ENCODE results near the gene PRR33.

Gene PRR33

GRCh38 chr11:1845561-1846452 is 45.9 kb downstream of the PRR33 start:
- no peak for DNase-seq

- no peak for DNase-seq
Measured at GRCh38 chr11:1845095-1845429, 46.6 kb downstream of the PRR33 start.

- DNase-seq = peak; percentile 66
Measured at GRCh38 chr11:1844221-1845094, 47.2 kb downstream of the PRR33 start.

GRCh38 chr11:1843796-1844195 is 47.9 kb downstream of the PRR33 start:
- no peak for DNase-seq

GRCh38 chr11:1843098-1843473 is 48.6 kb downstream of the PRR33 start:
- DNase-seq = no peak

GRCh38 chr11:1842149-1843097 is 49.3 kb downstream of the PRR33 start:
- no peak for DNase-seq

- no peak for DNase-seq
Measured at GRCh38 chr11:1841511-1842148, 50.1 kb downstream of the PRR33 start.

GRCh38 chr11:1840780-1841480 is 50.8 kb downstream of the PRR33 start:
- no peak for DNase-seq

GRCh38 chr11:1839924-1840779 is 51.5 kb downstream of the PRR33 start:
- peak; percentile 89 for DNase-seq

GRCh38 chr11:1839204-1839923 is 52.3 kb downstream of the PRR33 start:
- DNase-seq = no peak

- DNase-seq = no peak
Measured at GRCh38 chr11:1838426-1839144, 53.1 kb downstream of the PRR33 start, which contains the start of gene TNNI2. Gene TNNI2 (plus strand): TSS chr11:1838981. CDS start chr11:1839697, 716 bp downstream.
